HepG2 (cell line): ENCODE measurements around the gene PARN. TPM values are rescaled to one million over a fixed set of nuclear protein-coding genes. Genes with fewer than 3 reads are reported as not detected.

Experiments used
- ATAC-seq: fragments of 200-7000 bp; cut with Tn5 transposase; 3 replicates; pipeline ENCODE4 v1.9.1; 2020; ENCODE audit warnings: mild to moderate bottlenecking, moderate library complexity
- BruUV-seq: library from RNA; stranded (reverse); fragments of 400-500 nt; replicated peaks from 2 replicates; lab custom pipeline; 2021; lab: Mats Ljungman, UMichigan
- CTCF ChIA-PET: fragments of 300-600 bp; formaldehyde crosslinking; extraction: SDS; loops from one replicate; lab custom pipeline; 2021; ENCODE audit warnings: low total read pairs, inconsistent platforms, low intra/inter-chr PET ratio; lab: Yijun Ruan, JAX
- POLR2A ChIA-PET: fragments of 350-600 bp; sonication (Branson Sonifier 250); formaldehyde crosslinking; loops from one replicate; lab custom pipeline; 2020; ENCODE audit warnings: antibody characterized with exemption, inconsistent platforms; lab: Yijun Ruan, JAX
- DNase-seq: peaks from one replicate; pipeline ENCODE4 v3.0.0-alpha.2; 2015; ENCODE audit warnings: low spot score
- FAIRE-seq: peaks from 3 replicates; lab custom pipeline; 2011; peaks lifted over from hg19 to GRCh38; lab: Jason Lieb, UNC
- H2AFZ ChIP-seq: one replicate; pipeline ENCODE4 v1.6.1; 2011; ENCODE audit warnings: low read length, inconsistent platforms
- H3K27ac ChIP-seq: fragments of 300-600 bp; 3 replicates; pipeline ENCODE4 v1.8.0; 2011; ENCODE audit warnings: mixed run types, mild to moderate bottlenecking, mixed read lengths, low read length, inconsistent platforms; ENCODE audit not compliant: insufficient read depth; ENCODE audit errors: extremely low read length
- H3K27me3 ChIP-seq, 2 experiments: fragments of 200-600 bp in 1 of 2; 2 replicates in 1 of 2; 3 replicates in 1 of 2; pipeline versions ENCODE4 v1.6.0 to v1.8.0; 2011; ENCODE audit warnings: low read length in 2 of 2, mild to moderate bottlenecking in 2 of 2, moderate library complexity in 2 of 2, inconsistent platforms in 1 of 2; ENCODE audit not compliant: insufficient read depth in 2 of 2, control insufficient read depth in 1 of 2
- H3K36me3 ChIP-seq, 2 experiments: fragments of 200-600 bp in 1 of 2; replicated peaks in 1 of 2; 2 replicates in 1 of 2; 3 replicates in 1 of 2; pipeline versions ENCODE4 v1.5.1 to v1.8.0; 2011; ENCODE audit warnings: low read length in 2 of 2, inconsistent platforms in 1 of 2; ENCODE audit not compliant: insufficient read depth in 2 of 2, control insufficient read depth in 1 of 2
- H3K4me1 ChIP-seq: 2 replicates; pipeline ENCODE4 v1.5.1; 2012; ENCODE audit warnings: low read length, inconsistent platforms; ENCODE audit not compliant: insufficient read depth
- H3K4me2 ChIP-seq: 2 replicates; pipeline ENCODE4 v1.6.0; 2011; ENCODE audit warnings: low read depth, low read length, inconsistent platforms
- H3K4me3 ChIP-seq, 3 experiments: fragments of 200-600 bp in 1 of 3; sonication (generic), shearing (Covaris generic) in 1 of 3; replicated peaks in 1 of 3; 2 replicates each; pipeline ENCODE4 v1.5.1; 2011 to 2016; ENCODE audit warnings: low read length in 3 of 3, inconsistent platforms in 2 of 3, low read depth in 2 of 3, mild to moderate bottlenecking in 2 of 3, control low read depth in 1 of 3, mixed read lengths in 1 of 3; ENCODE audit not compliant: insufficient read depth in 1 of 3
- H3K79me2 ChIP-seq: one replicate; pipeline ENCODE4 v1.6.1; 2011; ENCODE audit warnings: low read length, inconsistent platforms; ENCODE audit not compliant: insufficient read depth
- H3K9ac ChIP-seq: 2 replicates; pipeline ENCODE4 v1.6.0; 2011; ENCODE audit warnings: mild to moderate bottlenecking, low read depth, low read length, inconsistent platforms; ENCODE audit not compliant: insufficient read depth
- H3K9me3 ChIP-seq: 2 replicates; pipeline ENCODE4 v1.5.1; 2012; ENCODE audit warnings: mild to moderate bottlenecking, low read length
- H4K20me1 ChIP-seq: 2 replicates; pipeline ENCODE4 v1.6.0; 2011; ENCODE audit warnings: inconsistent platforms, mild to moderate bottlenecking, low read length, moderate library complexity; ENCODE audit not compliant: insufficient read depth
- ELF3 ChIP-seq: IDR thresholded peaks from 2 replicates; pipeline ENCODE4 v1.6.1; 2016; ENCODE audit warnings: missing genetic modification reagents, missing compliant biosample characterization
- HMGA1 ChIP-seq: sonication (generic); formaldehyde crosslinking; conservative IDR thresholded peaks from 2 replicates; pipeline ENCODE4 v1.4.0; 2020; ENCODE audit warnings: missing genetic modification reagents
- TAF1 ChIP-seq: sonication (generic); formaldehyde crosslinking; IDR thresholded peaks from 2 replicates; pipeline ENCODE4 v1.4.0; 2020; ENCODE audit warnings: missing genetic modification reagents
- ZNF225 ChIP-seq: sonication (generic); formaldehyde crosslinking; IDR thresholded peaks from 2 replicates; pipeline ENCODE4 v1.4.0; 2020; ENCODE audit warnings: mild to moderate bottlenecking, missing genetic modification reagents
- ZNF543 ChIP-seq: sonication (generic); formaldehyde crosslinking; IDR thresholded peaks from 2 replicates; pipeline ENCODE4 v1.4.0; 2020; ENCODE audit warnings: mild to moderate bottlenecking, missing genetic modification reagents
- ZNF773 ChIP-seq: sonication (generic); formaldehyde crosslinking; IDR thresholded peaks from 2 replicates; pipeline ENCODE4 v1.4.0; 2020; ENCODE audit warnings: missing genetic modification reagents, borderline replicate concordance
- WGBS: methylation state at CpG from one replicate; pipeline ENCODE4 v1.1.6; 2017; ENCODE audit warnings: low lambda C conversion rate; 5-methylcytosine and 5-hydroxymethylcytosine counted together
- in situ Hi-C: cut with HindIII; loops from 2 replicates; pipeline ENCODE4 v1.10.0; 2017; ENCODE audit warnings: low pct_unique_long_range_greater_than_20kb; ENCODE audit not compliant: extremely low pct_ligation_motif_present
- intact Hi-C: fragments of 100-400 bp; cut with micrococcal nuclease; formaldehyde crosslinking; loops from one replicate; pipeline ENCODE4 v1.10.0; 2022; ENCODE audit not compliant: unreplicated experiment
- polyA plus RNA-seq, 8 experiments: library from polyadenylated mRNA; depleted of rRNA in 3 of 8; stranded (reverse) in 7 of 8; unstranded in 1 of 8; fragments of >200 nt; fragmentation: Illumina TruSeq in 4 of 8; extraction: Trizol in 4 of 8; gene quantifications; 2 replicates each; pipeline versions ENCODE4 v1.2.1 to v1.2.3, GENCODE V29; 2011 to 2016; ENCODE audit warnings: low read depth in 4 of 8, missing spikeins in 1 of 8, mixed read lengths in 1 of 8; ENCODE audit not compliant: insufficient read depth in 1 of 8
- total RNA-seq, 5 experiments: library from RNA; depleted of rRNA; stranded (reverse); fragments of >200 nt; fragmentation: Illumina TruSeq; extraction: Trizol; gene quantifications; 2 replicates each; pipeline ENCODE4 v1.2.3, GENCODE V29; 2016; ENCODE audit warnings: low read depth in 1 of 5
- TF ChIP-seq, protein P1 (sequence below): sonication (generic); formaldehyde crosslinking; IDR thresholded peaks from 2 replicates; pipeline ENCODE4 v1.9.0; 2022; ENCODE audit warnings: low read depth, missing genetic modification reagents
- TF ChIP-seq, protein P2 (sequence below): sonication (generic); formaldehyde crosslinking; IDR thresholded peaks from 2 replicates; pipeline ENCODE4 v1.5.1; 2020; ENCODE audit warnings: missing genetic modification reagents, mild to moderate bottlenecking, borderline replicate concordance
- TF ChIP-seq, protein P3 (sequence below): IDR thresholded peaks from 2 replicates; pipeline ENCODE4 v1.6.1; 2012; ENCODE audit warnings: low read length, improper control_type of control experiment
- TF ChIP-seq, protein P4 (sequence below): sonication (generic); formaldehyde crosslinking; IDR thresholded peaks from 2 replicates; pipeline ENCODE4 v1.4.0; 2020; ENCODE audit warnings: missing genetic modification reagents, borderline replicate concordance

Gene PARN
- total and polyA plus RNA-seq, 2 of the 13 experiments (the other 11 are each of a cell fraction or from before 2014, with no cell fraction given) = 13.3 to 47.6 TPM

DNA sequence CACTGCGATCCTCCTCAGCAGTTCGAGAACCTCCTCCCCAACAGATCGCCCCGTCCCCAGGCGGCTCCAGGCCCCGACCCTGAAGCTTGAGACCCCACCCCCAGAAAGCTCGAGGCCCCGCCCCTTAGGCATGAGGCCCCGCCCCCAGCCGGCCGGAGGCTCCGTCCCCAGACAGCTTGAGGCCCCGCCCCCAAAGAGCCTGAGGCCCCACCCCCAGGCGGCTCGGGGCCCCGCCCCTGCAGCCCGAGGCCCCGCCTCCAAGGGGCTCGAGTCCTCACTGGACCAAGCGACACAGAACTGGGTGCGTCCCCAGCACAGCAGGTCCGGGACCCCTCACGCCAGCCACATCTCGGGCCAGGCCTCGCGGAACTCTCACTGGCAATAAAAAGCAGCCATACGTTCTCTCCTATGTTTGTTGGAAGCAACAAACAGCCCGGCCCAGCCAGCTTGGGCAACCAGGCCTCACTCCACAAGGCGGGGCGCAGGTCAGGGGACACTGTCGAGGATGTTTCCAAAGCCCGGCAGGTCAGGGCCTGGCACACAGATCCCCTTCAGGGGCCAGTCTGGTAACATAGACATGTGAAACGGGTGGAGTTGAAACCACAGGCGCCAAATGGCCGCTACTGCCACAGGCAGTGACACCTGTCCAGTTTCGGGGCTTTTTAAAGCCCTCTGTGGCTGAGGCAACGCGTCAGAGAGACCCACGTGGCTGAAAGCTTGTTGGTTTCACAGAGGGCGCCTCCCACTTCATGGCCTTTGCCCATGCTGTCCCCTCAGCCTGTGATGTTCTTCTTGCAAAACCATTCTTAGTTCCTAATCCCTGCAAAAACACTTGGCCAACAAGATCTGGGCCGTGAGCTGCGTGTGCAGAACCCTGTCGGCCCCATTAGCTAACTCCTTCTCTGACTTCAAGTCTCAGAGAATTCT lies 224.2 kb downstream of the PARN start:
- Histone ChIP-seq H3K9ac (peak overlapping the region; percentile 70), H3K27ac (peak overlapping the region; percentile 77), H3K9me3 (no peaks in the 10 kb centered on the region), H3K36me3 (no peaks in the 10 kb centered on the region), H3K27me3 (no peaks in the 10 kb centered on the region), H3K79me2 (no peaks in the 10 kb centered on the region), H3K4me3 (peak overlapping the region; percentile 45 to 68 (median 57); a peak in 5 of 6 replicates), H4K20me1 (no peaks in the 10 kb centered on the region), H3K4me1 (peaks cover 80% of the 10 kb centered on the region), H2AFZ (no peak overlapping the region), H3K4me2 (peak overlapping the region; percentile 86)
- CTCF ChIA-PET = no interaction called here
- no peak for FAIRE-seq
- in situ Hi-C loops (no loop called here), intact Hi-C loops (loop anchor here (10.0 kb wide), 1 partner anchor 79 kb away; no protein-coding TSS in a partner anchor)
- DNase-seq = peak; percentile 90
- TSS peak; percentile 59 for BruUV-seq
- 4% methylated on average over 28 of the region's 43 CpGs for WGBS
- ATAC-seq = peak; percentile 83
- POLR2A ChIA-PET = interaction anchor here (0.6 to 2.1 kb wide), 34 partner anchors 9 to 336 kb away, joined by 3 to 25 read pairs (median 5); no protein-coding TSS in a partner anchor
- TF ChIP-seq HMGA1 (CRISPR knock-in tag) = no peak
- 0 out of 2 replicates have a peak, but pooled peaks have one; percentile 84 for TF ChIP-seq ZNF773 (CRISPR knock-in tag)
- peak; percentile 94; the same call in 1 of the 2 replicates for TF ChIP-seq ZNF225 (CRISPR knock-in tag)
- 0 out of 2 replicates have a peak, but pooled peaks have one; percentile 60 for TF ChIP-seq ZNF543
- TF ChIP-seq, protein P1, sequence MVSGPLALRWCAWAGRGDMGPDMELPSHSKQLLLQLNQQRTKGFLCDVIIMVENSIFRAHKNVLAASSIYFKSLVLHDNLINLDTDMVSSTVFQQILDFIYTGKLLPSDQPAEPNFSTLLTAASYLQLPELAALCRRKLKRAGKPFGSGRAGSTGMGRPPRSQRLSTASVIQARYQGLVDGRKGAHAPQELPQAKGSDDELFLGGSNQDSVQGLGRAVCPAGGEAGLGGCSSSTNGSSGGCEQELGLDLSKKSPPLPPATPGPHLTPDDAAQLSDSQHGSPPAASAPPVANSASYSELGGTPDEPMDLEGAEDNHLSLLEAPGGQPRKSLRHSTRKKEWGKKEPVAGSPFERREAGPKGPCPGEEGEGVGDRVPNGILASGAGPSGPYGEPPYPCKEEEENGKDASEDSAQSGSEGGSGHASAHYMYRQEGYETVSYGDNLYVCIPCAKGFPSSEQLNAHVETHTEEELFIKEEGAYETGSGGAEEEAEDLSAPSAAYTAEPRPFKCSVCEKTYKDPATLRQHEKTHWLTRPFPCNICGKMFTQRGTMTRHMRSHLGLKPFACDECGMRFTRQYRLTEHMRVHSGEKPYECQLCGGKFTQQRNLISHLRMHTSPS = peak; percentile 24; the same call in 1 of the 2 replicates
- TF ChIP-seq ELF3 (CRISPR knock-in tag) = no peak; the same call in none of the 2 replicates
- TF ChIP-seq, protein P2, sequence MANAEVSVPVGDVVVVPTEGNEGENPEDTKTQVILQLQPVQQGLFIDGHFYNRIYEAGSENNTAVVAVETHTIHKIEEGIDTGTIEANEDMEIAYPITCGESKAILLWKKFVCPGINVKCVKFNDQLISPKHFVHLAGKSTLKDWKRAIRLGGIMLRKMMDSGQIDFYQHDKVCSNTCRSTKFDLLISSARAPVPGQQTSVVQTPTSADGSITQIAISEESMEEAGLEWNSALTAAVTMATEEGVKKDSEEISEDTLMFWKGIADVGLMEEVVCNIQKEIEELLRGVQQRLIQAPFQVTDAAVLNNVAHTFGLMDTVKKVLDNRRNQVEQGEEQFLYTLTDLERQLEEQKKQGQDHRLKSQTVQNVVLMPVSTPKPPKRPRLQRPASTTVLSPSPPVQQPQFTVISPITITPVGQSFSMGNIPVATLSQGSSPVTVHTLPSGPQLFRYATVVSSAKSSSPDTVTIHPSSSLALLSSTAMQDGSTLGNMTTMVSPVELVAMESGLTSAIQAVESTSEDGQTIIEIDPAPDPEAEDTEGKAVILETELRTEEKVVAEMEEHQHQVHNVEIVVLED (CRISPR knock-in tag) = peak; percentile 66; the same call in 1 of the 2 replicates
- TF ChIP-seq, protein P3, sequence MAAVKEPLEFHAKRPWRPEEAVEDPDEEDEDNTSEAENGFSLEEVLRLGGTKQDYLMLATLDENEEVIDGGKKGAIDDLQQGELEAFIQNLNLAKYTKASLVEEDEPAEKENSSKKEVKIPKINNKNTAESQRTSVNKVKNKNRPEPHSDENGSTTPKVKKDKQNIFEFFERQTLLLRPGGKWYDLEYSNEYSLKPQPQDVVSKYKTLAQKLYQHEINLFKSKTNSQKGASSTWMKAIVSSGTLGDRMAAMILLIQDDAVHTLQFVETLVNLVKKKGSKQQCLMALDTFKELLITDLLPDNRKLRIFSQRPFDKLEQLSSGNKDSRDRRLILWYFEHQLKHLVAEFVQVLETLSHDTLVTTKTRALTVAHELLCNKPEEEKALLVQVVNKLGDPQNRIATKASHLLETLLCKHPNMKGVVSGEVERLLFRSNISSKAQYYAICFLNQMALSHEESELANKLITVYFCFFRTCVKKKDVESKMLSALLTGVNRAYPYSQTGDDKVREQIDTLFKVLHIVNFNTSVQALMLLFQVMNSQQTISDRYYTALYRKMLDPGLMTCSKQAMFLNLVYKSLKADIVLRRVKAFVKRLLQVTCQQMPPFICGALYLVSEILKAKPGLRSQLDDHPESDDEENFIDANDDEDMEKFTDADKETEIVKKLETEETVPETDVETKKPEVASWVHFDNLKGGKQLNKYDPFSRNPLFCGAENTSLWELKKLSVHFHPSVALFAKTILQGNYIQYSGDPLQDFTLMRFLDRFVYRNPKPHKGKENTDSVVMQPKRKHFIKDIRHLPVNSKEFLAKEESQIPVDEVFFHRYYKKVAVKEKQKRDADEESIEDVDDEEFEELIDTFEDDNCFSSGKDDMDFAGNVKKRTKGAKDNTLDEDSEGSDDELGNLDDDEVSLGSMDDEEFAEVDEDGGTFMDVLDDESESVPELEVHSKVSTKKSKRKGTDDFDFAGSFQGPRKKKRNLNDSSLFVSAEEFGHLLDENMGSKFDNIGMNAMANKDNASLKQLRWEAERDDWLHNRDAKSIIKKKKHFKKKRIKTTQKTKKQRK = no peak
- peak; percentile 86 for TF ChIP-seq TAF1
- TF ChIP-seq, protein P4, sequence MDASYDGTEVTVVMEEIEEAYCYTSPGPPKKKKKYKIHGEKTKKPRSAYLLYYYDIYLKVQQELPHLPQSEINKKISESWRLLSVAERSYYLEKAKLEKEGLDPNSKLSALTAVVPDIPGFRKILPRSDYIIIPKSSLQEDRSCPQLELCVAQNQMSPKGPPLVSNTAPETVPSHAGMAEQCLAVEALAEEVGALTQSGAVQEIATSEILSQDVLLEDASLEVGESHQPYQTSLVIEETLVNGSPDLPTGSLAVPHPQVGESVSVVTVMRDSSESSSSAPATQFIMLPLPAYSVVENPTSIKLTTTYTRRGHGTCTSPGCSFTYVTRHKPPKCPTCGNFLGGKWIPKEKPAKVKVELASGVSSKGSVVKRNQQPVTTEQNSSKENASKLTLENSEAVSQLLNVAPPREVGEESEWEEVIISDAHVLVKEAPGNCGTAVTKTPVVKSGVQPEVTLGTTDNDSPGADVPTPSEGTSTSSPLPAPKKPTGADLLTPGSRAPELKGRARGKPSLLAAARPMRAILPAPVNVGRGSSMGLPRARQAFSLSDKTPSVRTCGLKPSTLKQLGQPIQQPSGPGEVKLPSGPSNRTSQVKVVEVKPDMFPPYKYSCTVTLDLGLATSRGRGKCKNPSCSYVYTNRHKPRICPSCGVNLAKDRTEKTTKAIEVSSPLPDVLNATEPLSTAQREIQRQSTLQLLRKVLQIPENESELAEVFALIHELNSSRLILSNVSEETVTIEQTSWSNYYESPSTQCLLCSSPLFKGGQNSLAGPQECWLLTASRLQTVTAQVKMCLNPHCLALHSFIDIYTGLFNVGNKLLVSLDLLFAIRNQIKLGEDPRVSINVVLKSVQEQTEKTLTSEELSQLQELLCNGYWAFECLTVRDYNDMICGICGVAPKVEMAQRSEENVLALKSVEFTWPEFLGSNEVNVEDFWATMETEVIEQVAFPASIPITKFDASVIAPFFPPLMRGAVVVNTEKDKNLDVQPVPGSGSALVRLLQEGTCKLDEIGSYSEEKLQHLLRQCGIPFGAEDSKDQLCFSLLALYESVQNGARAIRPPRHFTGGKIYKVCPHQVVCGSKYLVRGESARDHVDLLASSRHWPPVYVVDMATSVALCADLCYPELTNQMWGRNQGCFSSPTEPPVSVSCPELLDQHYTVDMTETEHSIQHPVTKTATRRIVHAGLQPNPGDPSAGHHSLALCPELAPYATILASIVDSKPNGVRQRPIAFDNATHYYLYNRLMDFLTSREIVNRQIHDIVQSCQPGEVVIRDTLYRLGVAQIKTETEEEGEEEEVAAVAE (CRISPR knock-in tag) = no peak; the same call in 1 of the 2 replicates
